Measurements from ENCODE around the gene LRRD1. TPM values are rescaled to one million over a fixed set of nuclear protein-coding genes. Genes with fewer than 3 reads are reported as not detected.
A peak's percentile ranks its signal among the peaks of the same experiment; 100 is the strongest.

LRRD1 gene
- under 1 TPM in 1 of 4 donors, not detected in 3; 0.57 TPM for total RNA-seq

DNA sequence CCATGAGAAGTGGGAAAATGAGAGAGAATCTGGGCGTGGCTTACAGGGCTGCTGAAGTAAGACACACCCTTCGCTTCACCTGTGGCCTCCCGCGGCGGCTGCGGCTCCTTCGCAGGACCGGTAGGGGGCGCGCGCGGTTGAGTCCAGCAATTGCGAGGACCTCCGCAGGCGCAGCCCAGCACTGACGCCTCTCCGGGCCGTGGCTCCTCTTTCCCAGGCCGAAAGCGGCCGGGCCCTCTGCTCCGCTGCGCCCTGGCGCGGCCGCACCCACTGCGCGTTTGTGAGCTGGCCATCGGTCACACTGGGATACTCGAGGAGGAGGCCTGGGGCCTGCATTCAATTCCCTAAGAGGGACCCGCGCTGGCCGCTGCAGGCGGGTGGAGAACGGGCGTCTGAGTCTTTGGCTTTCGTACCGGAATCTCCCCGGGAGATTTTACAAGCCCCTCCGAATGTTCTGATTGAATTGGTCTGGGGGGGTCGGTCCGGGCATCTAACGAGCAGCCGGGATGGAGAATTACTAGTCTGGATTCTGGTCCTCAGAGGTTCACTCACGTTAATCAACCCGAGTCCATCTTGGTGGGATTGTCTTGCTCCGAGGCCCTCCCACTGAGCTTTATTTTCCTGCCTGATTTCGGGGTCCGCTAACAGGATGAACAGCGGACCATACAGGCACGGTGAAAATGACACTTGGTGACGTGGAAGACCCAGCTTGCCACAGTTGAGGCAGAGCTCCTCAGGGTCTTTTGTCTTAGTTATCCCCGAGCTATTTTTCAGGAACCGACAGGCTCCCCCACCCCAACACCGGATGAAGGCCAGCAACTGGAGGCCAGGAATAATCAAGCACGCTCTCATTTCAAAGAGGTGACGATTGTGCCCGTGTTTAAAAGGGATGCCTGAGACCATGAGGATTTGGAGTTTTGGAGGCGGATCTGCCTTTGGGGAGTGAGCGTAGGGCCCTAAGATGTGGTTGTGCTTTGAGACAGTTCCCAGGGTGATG lies at the start of gene LRRD1:
Gene LRRD1, minus strand, starts transcription at position 215 of the 997 bp plus-strand sequence. CDS start 13,940 bp downstream, outside the sequence.
- H3K27me3 ChIP-seq, result no peaks in the 10 kb centered on the region
- no peaks in the 10 kb centered on the region for H3K36me3 ChIP-seq
- no peaks in the 10 kb centered on the region for H3K9me3 ChIP-seq
- peak; percentile 86 to 96 (median 95) for DNase-seq
- TF ChIP-seq POLR2A (IDR thresholded peaks at IDR 0.05), result no peak
- TF ChIP-seq, protein P1, sequence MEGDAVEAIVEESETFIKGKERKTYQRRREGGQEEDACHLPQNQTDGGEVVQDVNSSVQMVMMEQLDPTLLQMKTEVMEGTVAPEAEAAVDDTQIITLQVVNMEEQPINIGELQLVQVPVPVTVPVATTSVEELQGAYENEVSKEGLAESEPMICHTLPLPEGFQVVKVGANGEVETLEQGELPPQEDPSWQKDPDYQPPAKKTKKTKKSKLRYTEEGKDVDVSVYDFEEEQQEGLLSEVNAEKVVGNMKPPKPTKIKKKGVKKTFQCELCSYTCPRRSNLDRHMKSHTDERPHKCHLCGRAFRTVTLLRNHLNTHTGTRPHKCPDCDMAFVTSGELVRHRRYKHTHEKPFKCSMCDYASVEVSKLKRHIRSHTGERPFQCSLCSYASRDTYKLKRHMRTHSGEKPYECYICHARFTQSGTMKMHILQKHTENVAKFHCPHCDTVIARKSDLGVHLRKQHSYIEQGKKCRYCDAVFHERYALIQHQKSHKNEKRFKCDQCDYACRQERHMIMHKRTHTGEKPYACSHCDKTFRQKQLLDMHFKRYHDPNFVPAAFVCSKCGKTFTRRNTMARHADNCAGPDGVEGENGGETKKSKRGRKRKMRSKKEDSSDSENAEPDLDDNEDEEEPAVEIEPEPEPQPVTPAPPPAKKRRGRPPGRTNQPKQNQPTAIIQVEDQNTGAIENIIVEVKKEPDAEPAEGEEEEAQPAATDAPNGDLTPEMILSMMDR (IDR thresholded peaks at IDR 0.05), result peak; percentile 83 to 99 (median 96)
- H3K27ac ChIP-seq, result peak within 1 kb of the TSS; percentile 25 to 69 (median 48)
- H3K4me1 ChIP-seq, result peaks cover 0 to 2% (median 0%) of the 10 kb centered on the region in 4 donors
- H3K4me3 ChIP-seq, result peak within 1 kb of the TSS; percentile 50 to 60 (median 51)

DNA sequence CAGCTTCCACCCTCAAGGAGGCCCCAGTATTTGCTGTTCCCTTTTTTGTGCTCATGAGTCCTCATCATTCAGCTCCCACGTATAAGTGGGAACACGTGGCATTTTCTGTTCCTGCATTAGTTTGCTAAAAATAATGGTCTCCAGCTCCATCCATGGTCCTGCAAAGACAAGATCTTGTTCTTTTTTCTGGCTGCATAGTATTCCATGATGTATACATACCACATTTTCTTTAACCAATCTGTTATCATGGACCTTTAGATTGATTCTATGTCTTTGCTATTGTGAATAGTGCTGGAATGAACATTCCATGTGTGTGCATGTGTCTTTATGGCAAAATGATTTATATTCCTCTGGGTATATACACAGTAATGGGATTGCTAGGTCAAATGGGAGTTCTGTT lies 49.8 kb upstream of the LRRD1 start:
- no peak overlapping the region for H3K4me3 ChIP-seq
- DNase-seq, result no peak
- H3K36me3 ChIP-seq, result peaks cover 0 to 88% (median 0%) of the 10 kb centered on the region in 3 donors
- H3K27me3 ChIP-seq, result no peaks in the 10 kb centered on the region
- no peak overlapping the region for H3K27ac ChIP-seq
- TF ChIP-seq POLR2A (IDR thresholded peaks at IDR 0.05), result no peak
- TF ChIP-seq, protein P1 (IDR thresholded peaks at IDR 0.05), result no peak
- no peaks in the 10 kb centered on the region for H3K4me1 ChIP-seq
- no peaks in the 10 kb centered on the region for H3K9me3 ChIP-seq

DNA sequence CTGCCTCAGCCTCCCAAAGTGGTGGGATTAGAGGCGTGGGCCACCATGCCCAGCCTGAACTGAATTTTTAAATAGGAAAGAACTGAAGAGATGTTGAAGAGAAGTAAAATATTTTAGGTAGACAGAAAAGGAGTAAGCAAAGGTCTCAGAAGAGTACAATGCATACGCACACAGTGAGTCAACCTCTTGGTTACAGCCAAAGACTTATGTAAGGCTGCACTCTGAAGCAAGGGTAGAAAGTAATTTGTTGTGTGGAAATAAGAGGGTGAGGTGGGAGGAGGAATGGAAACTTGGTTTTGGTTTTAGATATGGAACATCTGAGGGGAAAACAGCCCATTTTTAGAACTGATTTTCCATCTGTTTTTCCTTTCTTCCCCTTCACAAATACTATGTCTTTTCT lies 49.2 kb upstream of the LRRD1 start:
- Histone ChIP-seq H3K36me3 (peaks cover 0 to 86% (median 0%) of the 10 kb centered on the region in 3 donors), H3K4me1 (no peaks in the 10 kb centered on the region), H3K27me3 (no peaks in the 10 kb centered on the region), H3K9me3 (no peaks in the 10 kb centered on the region), H3K4me3 (no peak overlapping the region), H3K27ac (no peak overlapping the region)
- no peak for DNase-seq
- TF ChIP-seq, protein P1 (IDR thresholded peaks at IDR 0.05), result no peak
- TF ChIP-seq POLR2A (IDR thresholded peaks at IDR 0.05), result no peak

DNA sequence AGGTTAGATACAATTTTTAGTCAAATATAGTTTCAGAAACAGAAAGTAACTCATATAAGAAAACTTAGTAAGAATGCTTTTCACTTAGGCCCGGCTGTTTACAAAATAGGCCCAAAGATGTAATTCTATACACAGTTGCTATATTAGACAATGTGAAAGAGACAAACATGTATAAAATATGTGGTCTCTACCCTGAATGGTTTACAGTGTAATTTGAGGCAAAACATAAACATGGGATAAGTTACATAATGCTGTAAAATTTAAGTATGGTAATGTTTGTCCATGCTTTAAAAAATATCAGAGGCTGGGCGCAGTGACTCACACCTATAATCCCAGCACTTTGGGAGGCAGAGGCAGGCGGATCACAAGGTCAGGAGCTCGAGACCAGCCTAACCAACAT lies 48.0 kb upstream of the LRRD1 start:
- Histone ChIP-seq H3K27ac (no peak overlapping the region), H3K36me3 (peaks cover 0 to 84% (median 0%) of the 10 kb centered on the region in 3 donors), H3K9me3 (no peaks in the 10 kb centered on the region), H3K27me3 (no peaks in the 10 kb centered on the region), H3K4me1 (no peaks in the 10 kb centered on the region), H3K4me3 (no peak overlapping the region)
- no peak for TF ChIP-seq POLR2A (IDR thresholded peaks at IDR 0.05)
- TF ChIP-seq, protein P1 (IDR thresholded peaks at IDR 0.05), result no peak
- DNase-seq, result no peak

DNA sequence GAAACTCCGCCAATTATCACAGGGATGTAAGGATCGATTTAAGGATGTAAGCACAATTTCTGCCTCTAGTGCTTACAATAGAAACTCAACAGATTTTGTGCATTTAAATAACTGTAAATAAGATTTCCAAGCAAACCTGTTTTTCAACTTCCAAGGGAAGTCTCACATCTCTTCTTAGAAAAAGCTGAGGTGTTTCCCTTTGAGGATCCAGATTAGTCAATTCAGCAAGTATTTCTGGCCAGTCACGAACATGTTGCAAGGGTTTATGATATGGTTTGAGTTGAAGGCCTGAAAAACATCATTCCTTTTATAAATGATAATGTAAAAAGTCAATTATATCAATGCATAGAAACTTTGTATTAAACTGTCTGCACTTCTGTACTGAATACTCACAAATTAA lies 42.8 kb upstream of the LRRD1 start:
- Histone ChIP-seq H3K36me3 (peaks cover 0 to 93% (median 0%) of the 10 kb centered on the region in 3 donors), H3K9me3 (no peaks in the 10 kb centered on the region), H3K4me1 (no peaks in the 10 kb centered on the region), H3K4me3 (no peak overlapping the region), H3K27me3 (no peaks in the 10 kb centered on the region), H3K27ac (no peak overlapping the region)
- TF ChIP-seq, protein P1 (IDR thresholded peaks at IDR 0.05), result no peak
- no peak for TF ChIP-seq POLR2A (IDR thresholded peaks at IDR 0.05)
- no peak for DNase-seq

Data from Peyer's patch (tissue), 4 donors.